Dermis microvascular lymphatic vessel endothelial cell (primary cell): ENCODE results near the gene HTRA3. TPM values are rescaled to one million over a fixed set of nuclear protein-coding genes. Genes with fewer than 3 reads are reported as not detected.

Experiments
- DNase-seq, 2 donors: peaks; one replicate each; pipeline versions ENCODE4 v3.0.0 to v3.0.0-alpha.2; 2010; ENCODE audit warnings: low read depth in 2 of 2
- total RNA-seq: library from RNA; depleted of rRNA; stranded (reverse); fragments of >200 nt; gene quantifications from 2 replicates; pipeline ENCODE4 v1.2.1, GENCODE V29; 2014

HTRA3 gene
- total RNA-seq, 1 donor from 2014 or later, result 1.4 TPM

DNA sequence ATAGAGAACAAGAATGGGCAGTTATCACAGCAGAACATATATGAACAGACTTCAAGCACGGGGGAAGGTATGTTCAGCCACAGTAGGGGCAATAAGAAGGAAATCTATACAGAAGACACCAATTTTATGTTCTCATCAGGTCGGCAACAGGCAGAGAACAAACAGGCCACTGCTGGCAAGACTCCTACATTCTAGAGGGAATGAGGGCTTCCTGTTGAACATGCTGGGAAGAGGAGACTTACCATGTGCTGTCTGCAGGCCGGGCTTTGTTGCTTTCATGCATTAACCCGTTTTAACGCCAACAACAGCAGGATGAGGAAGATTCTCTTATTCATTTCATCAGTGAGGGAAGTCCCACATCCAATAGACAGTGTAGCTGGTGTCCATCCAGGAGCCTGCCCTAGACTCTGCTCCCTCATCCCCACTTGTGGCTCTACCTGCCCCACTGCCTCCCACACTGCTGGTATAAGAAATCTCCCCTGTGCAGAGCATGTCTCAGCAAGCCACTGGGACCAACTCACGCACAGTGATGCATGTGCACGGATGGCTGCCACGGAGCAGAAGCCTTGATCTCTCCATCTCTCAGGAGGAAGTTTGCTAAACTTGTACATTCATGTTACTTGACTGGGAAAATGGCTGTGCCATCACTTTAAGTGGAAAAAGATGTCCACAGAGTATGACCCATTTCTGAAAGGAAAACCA, 86.5 kb downstream of the HTRA3 start:
- peak in 1 of 2 donors; percentile 35 for DNase-seq

Other genes with a start within 250 kb of the HTRA3 start
- 2.6 and 2.8 TPM in 2 replicates for gene ABLIM2, start 110.9 kb upstream of the HTRA3 start, total RNA-seq
- 82.8 and 147 TPM in 2 replicates for gene SH3TC1, start 70.5 kb upstream of the HTRA3 start, total RNA-seq
- 19.4 and 23.1 TPM in 2 replicates for gene ACOX3, start 171.0 kb downstream of the HTRA3 start, total RNA-seq
- 7.4 and 9.1 TPM in 2 replicates for gene TRMT44, start 171.0 kb downstream of the HTRA3 start, total RNA-seq